Ascending aorta (tissue), 2 donors: Measurements from ENCODE around the gene ZEB2. TPM values are rescaled to one million over a fixed set of nuclear protein-coding genes. Genes with fewer than 3 reads are reported as not detected.

Source experiments
- DNase-seq, 2 donors: peaks; one replicate each; pipeline ENCODE4 v3.0.0-alpha.2; 2019; ENCODE audit warnings: low spot score in 2 of 2
- H3K27ac ChIP-seq, 2 donors: fragments of 200-600 bp; sonication (generic); one replicate each; pipeline ENCODE4 v1.5.1; 2016 to 2017; ENCODE audit warnings: mild to moderate bottlenecking in 1 of 2
- H3K27me3 ChIP-seq: fragments of 200-600 bp; sonication (generic); one replicate; pipeline ENCODE4 v1.5.1; 2017
- H3K36me3 ChIP-seq, 2 donors: fragments of 200-600 bp; sonication (generic); one replicate each; pipeline ENCODE4 v1.5.1; 2016
- H3K4me1 ChIP-seq, 2 donors: fragments of 200-600 bp; sonication (generic); one replicate each; pipeline ENCODE4 v1.5.1; 2016 to 2017; ENCODE audit warnings: mild to moderate bottlenecking in 1 of 2
- H3K4me3 ChIP-seq, 2 donors: fragments of 200-600 bp; sonication (generic); one replicate each; pipeline ENCODE4 v1.5.1; 2016 to 2017; ENCODE audit warnings: mild to moderate bottlenecking in 1 of 2
- H3K9me3 ChIP-seq, 2 donors: fragments of 200-600 bp; sonication (generic); one replicate each; pipeline ENCODE4 v1.5.1; 2016
- CTCF ChIP-seq, 3 experiments: fragments of 200-600 bp in 2 of 3; fragments of 450-650 bp in 1 of 3; sonication (generic) in 2 of 3; IDR thresholded peaks; one replicate each; pipeline ENCODE4 v1.5.1; 2016 to 2019; ENCODE audit warnings: antibody characterized with exemption in 3 of 3, mild to moderate bottlenecking in 1 of 3, moderate library complexity in 1 of 3
- intact Hi-C: fragments of 100-400 bp; cut with DNase I; formaldehyde crosslinking; loops from one replicate; pipeline ENCODE4 v1.15.1; 2023
- total RNA-seq: library from RNA; depleted of rRNA; stranded (reverse); fragments of >200 nt; gene quantifications from one replicate; pipeline ENCODE4 v1.1.0, GENCODE V29; 2016

ZEB2 gene
- total RNA-seq, 1 donor from 2014 or later = 74.6 TPM

DNA sequence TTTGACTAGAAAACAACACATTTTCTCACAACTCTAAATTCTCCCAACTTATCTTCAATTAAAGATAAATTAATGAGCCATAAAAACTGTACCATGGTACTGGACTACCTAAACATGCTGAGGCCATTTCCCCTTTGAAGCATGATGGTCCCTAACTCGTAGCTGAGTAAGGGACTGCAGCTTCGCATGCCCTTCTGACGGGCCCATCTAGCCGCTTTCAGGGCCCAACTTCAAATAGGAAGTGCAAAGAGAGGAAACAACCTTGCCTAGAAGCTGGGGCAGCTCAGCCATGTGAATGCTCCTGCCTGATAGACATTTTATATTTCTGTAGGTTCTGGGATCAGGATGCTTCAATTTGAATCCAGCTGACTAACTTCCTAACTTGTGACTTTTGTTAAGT lies 72.4 kb downstream of the ZEB2 start:
- Histone ChIP-seq H3K27ac (peak overlapping the region in 1 of 2 donors; percentile 63), H3K4me1 (peaks cover 0 to 34% of the 10 kb centered on the region in 2 donors), H3K27me3 (no peaks in the 10 kb centered on the region), H3K4me3 (no peak overlapping the region), H3K9me3 (no peaks in the 10 kb centered on the region), H3K36me3 (no peaks in the 10 kb centered on the region)
- no peak for TF ChIP-seq CTCF (IDR thresholded peaks at IDR 0.05)
- intact Hi-C loops = loop anchor here (10.0 kb wide), 1 partner anchor 1307 kb away; no protein-coding TSS in a partner anchor
- DNase-seq = no peak

DNA sequence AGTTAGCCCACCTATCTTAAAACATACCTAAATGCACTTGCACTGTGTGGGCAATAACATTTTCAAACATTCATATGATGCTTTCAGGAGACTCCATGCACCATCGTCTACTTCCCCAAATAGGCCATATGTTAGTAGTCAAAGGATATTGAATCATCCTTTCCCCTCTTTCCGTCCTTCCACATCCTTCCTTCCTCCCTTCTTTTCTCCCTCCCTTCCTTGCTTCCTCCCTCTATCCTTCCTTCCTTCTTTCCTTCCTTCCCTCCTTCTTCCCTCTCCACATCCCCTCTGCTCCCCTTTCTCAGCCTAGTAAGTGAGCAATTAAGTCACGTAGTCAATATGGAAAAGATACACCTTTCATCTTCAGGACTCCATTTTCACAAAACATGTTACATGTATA lies 73.8 kb downstream of the ZEB2 start:
- TF ChIP-seq CTCF (IDR thresholded peaks at IDR 0.05) = no peak
- Histone ChIP-seq H3K9me3 (no peaks in the 10 kb centered on the region), H3K27me3 (no peaks in the 10 kb centered on the region), H3K4me3 (no peak overlapping the region), H3K4me1 (peaks cover 0 to 28% of the 10 kb centered on the region in 2 donors), H3K36me3 (no peaks in the 10 kb centered on the region), H3K27ac (peak overlapping the region in 1 of 2 donors; percentile 10)
- intact Hi-C loops = loop anchor here (10.0 kb wide), 1 partner anchor 1309 kb away; no protein-coding TSS in a partner anchor
- no peak for DNase-seq

- H3K36me3 ChIP-seq = no peaks in the 10 kb centered on the region
- intact Hi-C loops = loop anchor here (10.0 kb wide), 1 partner anchor 1310 kb away; no protein-coding TSS in a partner anchor
- no peak for TF ChIP-seq CTCF (IDR thresholded peaks at IDR 0.05)
- H3K27ac ChIP-seq = no peak overlapping the region
- no peak overlapping the region for H3K4me3 ChIP-seq
- H3K9me3 ChIP-seq = no peaks in the 10 kb centered on the region
- H3K4me1 ChIP-seq = peaks cover 0 to 27% of the 10 kb centered on the region in 2 donors
- no peaks in the 10 kb centered on the region for H3K27me3 ChIP-seq
- DNase-seq = no peak
Measured at GRCh38 chr2:144445196-144445595, 74.7 kb downstream of the ZEB2 start.

GRCh38 chr2:144443837-144444817 lies 75.8 kb downstream of the ZEB2 start:
- H3K4me1 ChIP-seq = peaks cover 0 to 28% of the 10 kb centered on the region in 2 donors
- no peaks in the 10 kb centered on the region for H3K27me3 ChIP-seq
- H3K36me3 ChIP-seq = no peaks in the 10 kb centered on the region
- H3K9me3 ChIP-seq = no peaks in the 10 kb centered on the region
- H3K4me3 ChIP-seq = peak overlapping the region in 1 of 2 donors; percentile 25
- TF ChIP-seq CTCF (IDR thresholded peaks at IDR 0.05) = no peak
- H3K27ac ChIP-seq = peak overlapping the region in 1 of 2 donors; percentile 57
- intact Hi-C loops = loop anchor here (10.0 kb wide), 1 partner anchor 1311 kb away; no protein-coding TSS in a partner anchor
- DNase-seq = no peak

DNA sequence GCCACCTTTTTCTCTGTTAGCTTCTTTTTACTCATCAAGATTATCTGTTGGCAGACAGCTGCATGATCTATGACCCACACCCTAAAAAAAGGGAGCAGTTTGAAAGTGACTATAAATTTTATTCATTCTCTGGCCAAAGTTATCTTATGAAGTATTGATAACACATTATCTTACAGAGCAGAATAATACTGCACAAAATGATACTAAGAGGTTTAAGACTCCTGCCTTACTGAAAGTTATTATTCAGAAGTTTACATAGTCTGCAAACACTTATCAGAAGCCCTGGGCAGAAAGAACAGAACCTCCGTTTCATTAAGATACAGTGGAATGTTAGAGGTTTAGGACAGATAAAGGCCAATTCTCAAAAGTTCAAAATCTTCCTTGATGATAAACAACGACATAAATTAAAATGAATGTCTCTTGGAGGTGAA lies 78.2 kb downstream of the ZEB2 start:
- Histone ChIP-seq H3K36me3 (no peaks in the 10 kb centered on the region), H3K4me3 (no peak overlapping the region), H3K27ac (peak overlapping the region in 1 of 2 donors; percentile 53), H3K9me3 (no peaks in the 10 kb centered on the region), H3K27me3 (no peaks in the 10 kb centered on the region), H3K4me1 (peaks cover 0 to 33% of the 10 kb centered on the region in 2 donors)
- no peak for TF ChIP-seq CTCF (IDR thresholded peaks at IDR 0.05)
- intact Hi-C loops = loop anchor here (10.0 kb wide), 1 partner anchor 1313 kb away; no protein-coding TSS in a partner anchor
- no peak for DNase-seq
